K562 (cell line): ENCODE measurements around the gene ZNF319. TPM values are rescaled to one million over a fixed set of nuclear protein-coding genes. Genes with fewer than 3 reads are reported as not detected.

ENCODE experiments used
- ATAC-seq: fragments of 200-7000 bp; cut with Tn5 transposase; 3 replicates; pipeline ENCODE4 v1.9.1; 2020; ENCODE audit warnings: moderate library complexity
- BruUV-seq: library from RNA; stranded (reverse); fragments of 400-500 nt; replicated peaks from 2 replicates; lab custom pipeline; 2021; lab: Mats Ljungman, UMichigan
- CTCF ChIA-PET: fragments of 300-600 bp; formaldehyde crosslinking; extraction: SDS; loops from one replicate; lab custom pipeline; 2021; ENCODE audit warnings: low intra/inter-chr PET ratio; lab: Yijun Ruan, JAX
- POLR2A ChIA-PET: fragments of 300-600, 350-650 bp; sonication (Branson Sonifier 250); formaldehyde crosslinking; extraction: SDS; loops from one replicate; lab custom pipeline; 2021; ENCODE audit warnings: antibody characterized with exemption, inconsistent platforms; lab: Yijun Ruan, JAX
- DNase-seq, 4 experiments: peaks; one replicate each; pipeline versions ENCODE4 v3.0.0 to v3.0.0-alpha.2; 2011 to 2018; ENCODE audit warnings: low spot score in 3 of 4, mixed read lengths in 3 of 4; ENCODE audit errors: extremely low read depth in 1 of 4
- FAIRE-seq: peaks from 2 replicates; lab custom pipeline; 2011; peaks lifted over from hg19 to GRCh38; lab: Jason Lieb, UNC
- H2AFZ ChIP-seq: 2 replicates; pipeline ENCODE4 v1.6.0; 2011; ENCODE audit warnings: low read depth, low read length, control low read depth, inconsistent platforms
- H3K27ac ChIP-seq: fragments of 200-600 bp; 3 replicates; pipeline ENCODE4 v1.8.0; 2011; ENCODE audit warnings: low read depth, mild to moderate bottlenecking, control low read depth, inconsistent platforms, low read length, moderate library complexity, mixed read lengths; ENCODE audit errors: extremely low read depth
- H3K27me3 ChIP-seq, 2 experiments: fragments of 300-600 bp in 1 of 2; 2 replicates in 1 of 2; 3 replicates in 1 of 2; pipeline versions ENCODE4 v1.6.0 to v1.8.0; 2011; ENCODE audit warnings: inconsistent platforms in 2 of 2, low read length in 2 of 2, mild to moderate bottlenecking in 1 of 2, mixed read lengths in 1 of 2, moderate library complexity in 1 of 2; ENCODE audit not compliant: control insufficient read depth in 2 of 2, insufficient read depth in 2 of 2
- H3K36me3 ChIP-seq: fragments of 300-600 bp; 3 replicates; pipeline ENCODE4 v1.8.0; 2011; ENCODE audit warnings: mild to moderate bottlenecking, low read length, inconsistent platforms; ENCODE audit not compliant: control insufficient read depth, insufficient read depth
- H3K4me1 ChIP-seq, 2 experiments: fragments of 200-600 bp in 1 of 2; replicated peaks in 1 of 2; 2 replicates in 1 of 2; 3 replicates in 1 of 2; pipeline versions ENCODE4 v1.5.1 to v1.8.0; 2011; ENCODE audit warnings: inconsistent platforms in 2 of 2, low read length in 2 of 2, mild to moderate bottlenecking in 1 of 2, mixed read lengths in 1 of 2, moderate library complexity in 1 of 2; ENCODE audit not compliant: control insufficient read depth in 2 of 2, insufficient read depth in 2 of 2
- H3K4me2 ChIP-seq: 2 replicates; pipeline ENCODE4 v1.6.1; 2011; ENCODE audit warnings: low read length, control low read depth, inconsistent platforms, mixed read lengths; ENCODE audit not compliant: insufficient read depth
- H3K4me3 ChIP-seq: fragments of 200-600 bp; sonication (generic), shearing (Covaris generic); 2 replicates; pipeline ENCODE4 v1.5.1; 2016; ENCODE audit warnings: control low read depth, inconsistent platforms
- H3K79me2 ChIP-seq: fragments of 200-600 bp; 3 replicates; pipeline ENCODE4 v1.8.0; 2011; ENCODE audit warnings: low read length, inconsistent platforms; ENCODE audit not compliant: control insufficient read depth, insufficient read depth
- H3K9ac ChIP-seq, 2 experiments: 2 replicates each; pipeline versions ENCODE4 v1.6.0 to v1.6.1; 2011; ENCODE audit warnings: low read depth in 2 of 2, low read length in 2 of 2, control low read depth in 1 of 2, inconsistent platforms in 1 of 2, mild to moderate bottlenecking in 1 of 2, mixed read lengths in 1 of 2; ENCODE audit not compliant: insufficient read depth in 1 of 2
- H3K9me1 ChIP-seq: one replicate; pipeline ENCODE4 v1.6.0; 2011; ENCODE audit warnings: inconsistent platforms, mild to moderate bottlenecking, low read length, moderate library complexity; ENCODE audit not compliant: control insufficient read depth, insufficient read depth
- H3K9me3 ChIP-seq: replicated peaks from 2 replicates; pipeline ENCODE4 v1.5.1; 2011; ENCODE audit warnings: low read depth, low read length, inconsistent platforms; ENCODE audit not compliant: control insufficient read depth, insufficient read depth
- H4K20me1 ChIP-seq: replicated peaks from 2 replicates; pipeline ENCODE4 v1.6.1; 2011; ENCODE audit warnings: low read length, inconsistent platforms, mixed read lengths; ENCODE audit not compliant: control insufficient read depth, insufficient read depth
- ATF6 ChIP-seq: sonication (generic); formaldehyde crosslinking; IDR thresholded peaks from 2 replicates; pipeline ENCODE4 v1.4.0; 2020; ENCODE audit warnings: mild to moderate bottlenecking, missing genetic modification reagents
- EHMT2 ChIP-seq: fragments of 450-650 bp; IDR thresholded peaks from 2 replicates; pipeline ENCODE4 v1.6.1; 2018; ENCODE audit warnings: antibody characterized with exemption
- HDAC6 ChIP-seq: IDR thresholded peaks from 2 replicates; pipeline ENCODE4 v1.6.1; 2012; ENCODE audit warnings: low read depth, mild to moderate bottlenecking, control low read depth, inconsistent platforms, low read length, moderate library complexity
- HMG20B ChIP-seq: fragments of 250-450 bp; sonication (Bioruptor Pico); IDR thresholded peaks from 2 replicates; pipeline ENCODE4 v1.5.0; 2021; ENCODE audit warnings: mild to moderate bottlenecking
- SLC30A9 ChIP-seq: fragments of 250-450 bp; sonication (Bioruptor Pico); IDR thresholded peaks from 2 replicates; pipeline ENCODE4 v1.8.0; 2022; ENCODE audit warnings: mild to moderate bottlenecking, moderate library complexity
- ZC3H4 ChIP-seq: sonication (generic); formaldehyde crosslinking; IDR thresholded peaks from 2 replicates; pipeline ENCODE4 v1.9.0; 2021; ENCODE audit warnings: missing genetic modification reagents, borderline replicate concordance
- WGBS: fragments of 100-300 bp; shearing (Covaris generic); methylation state at CpG from one replicate; pipeline ENCODE4 v1.1.6; 2016; ENCODE audit warnings: low coverage, mixed read lengths; ENCODE audit not compliant: insufficient coverage; ENCODE audit errors: missing lambda C conversion rate; 5-methylcytosine and 5-hydroxymethylcytosine counted together
- in situ Hi-C: fragments of 300-500 bp; cut with MboI; formaldehyde crosslinking; loops from 4 replicates; pipeline ENCODE4 v1.15.0; 2018; ENCODE audit warnings: inconsistent platforms, mixed read lengths
- intact Hi-C: fragments of 100-400 bp; cut with micrococcal nuclease; formaldehyde crosslinking; loops from 2 replicates; pipeline ENCODE4 v1.14.2; 2022
- polyA plus RNA-seq, 8 experiments: library from polyadenylated mRNA; depleted of rRNA in 4 of 8; stranded (reverse) in 5 of 8; unstranded in 3 of 8; fragments of >200 nt; fragmentation: Nextera tagmentation in 2 of 8; fragmentation: Illumina TruSeq in 1 of 8; extraction: Ambion mirVana in 2 of 8; extraction: Trizol in 1 of 8; gene quantifications; 2 replicates each; pipeline versions ENCODE4 v1.2.1 to v1.2.3, GENCODE V29; 2011 to 2014; ENCODE audit warnings: inconsistent platforms in 1 of 8, missing spikeins in 1 of 8
- total RNA-seq, 7 experiments: library from RNA; depleted of rRNA in 6 of 7; stranded (reverse); fragments of >200 nt in 6 of 7; fragmentation: Illumina TruSeq in 2 of 7; extraction: Trizol in 2 of 7; gene quantifications; 2 replicates each; pipeline versions ENCODE4 v1.2.1 to v1.2.3, GENCODE V29; 2011 to 2021; ENCODE audit warnings: low replicate concordance in 1 of 7
- TF ChIP-seq, protein P1 (sequence below): fragments of 450-650 bp; IDR thresholded peaks from 2 replicates; pipeline ENCODE4 v1.6.1; 2016; ENCODE audit warnings: mild to moderate bottlenecking, moderate library complexity

The ZNF319 gene
- total and polyA plus RNA-seq, 9 of the 15 experiments (the other 6 are each of a cell fraction or from before 2014, with no cell fraction given) = 0.20 to 5.7 (median 1.4) TPM

GRCh38 chr16:57987441-57988177 is 12.9 kb downstream of the ZNF319 start:
- no peaks in the 10 kb centered on the region for H3K36me3 ChIP-seq
- no peak overlapping the region for H3K27ac ChIP-seq
- peaks cover 6 to 21% of the 10 kb centered on the region in 2 experiments; a peak in 4 of 5 replicates for H3K4me1 ChIP-seq
- no peak overlapping the region for H3K4me3 ChIP-seq
- intact Hi-C loops = no loop called here
- 79% methylated on average over 8 of the region's 8 CpGs for WGBS
- FAIRE-seq = no peak
- in situ Hi-C loops = no loop called here
- H3K9ac ChIP-seq = peak overlapping the region in 1 of 2 experiments; percentile 64; a peak in 2 of 4 replicates
- H3K27me3 ChIP-seq = no peaks in the 10 kb centered on the region
- ChIA-PET CTCF (no interaction called here), POLR2A (no interaction called here)
- no TSS peak for BruUV-seq
- H3K9me1 ChIP-seq = no peaks in the 10 kb centered on the region
- no peak overlapping the region for H2AFZ ChIP-seq
- H3K79me2 ChIP-seq = no peaks in the 10 kb centered on the region
- DNase-seq = no peak
- ATAC-seq = no peak
- no peak overlapping the region for H3K4me2 ChIP-seq
- no peaks in the 10 kb centered on the region for H3K9me3 ChIP-seq
- H4K20me1 ChIP-seq = no peaks in the 10 kb centered on the region
- no peak for TF ChIP-seq ATF6 (CRISPR knock-in tag)
- TF ChIP-seq HDAC6 = no peak
- no peak for TF ChIP-seq HMG20B (CRISPR knock-in tag)
- no peak for TF ChIP-seq EHMT2
- no peak for TF ChIP-seq ZC3H4 (CRISPR knock-in tag)
- TF ChIP-seq SLC30A9 = no peak
- TF ChIP-seq, protein P1, sequence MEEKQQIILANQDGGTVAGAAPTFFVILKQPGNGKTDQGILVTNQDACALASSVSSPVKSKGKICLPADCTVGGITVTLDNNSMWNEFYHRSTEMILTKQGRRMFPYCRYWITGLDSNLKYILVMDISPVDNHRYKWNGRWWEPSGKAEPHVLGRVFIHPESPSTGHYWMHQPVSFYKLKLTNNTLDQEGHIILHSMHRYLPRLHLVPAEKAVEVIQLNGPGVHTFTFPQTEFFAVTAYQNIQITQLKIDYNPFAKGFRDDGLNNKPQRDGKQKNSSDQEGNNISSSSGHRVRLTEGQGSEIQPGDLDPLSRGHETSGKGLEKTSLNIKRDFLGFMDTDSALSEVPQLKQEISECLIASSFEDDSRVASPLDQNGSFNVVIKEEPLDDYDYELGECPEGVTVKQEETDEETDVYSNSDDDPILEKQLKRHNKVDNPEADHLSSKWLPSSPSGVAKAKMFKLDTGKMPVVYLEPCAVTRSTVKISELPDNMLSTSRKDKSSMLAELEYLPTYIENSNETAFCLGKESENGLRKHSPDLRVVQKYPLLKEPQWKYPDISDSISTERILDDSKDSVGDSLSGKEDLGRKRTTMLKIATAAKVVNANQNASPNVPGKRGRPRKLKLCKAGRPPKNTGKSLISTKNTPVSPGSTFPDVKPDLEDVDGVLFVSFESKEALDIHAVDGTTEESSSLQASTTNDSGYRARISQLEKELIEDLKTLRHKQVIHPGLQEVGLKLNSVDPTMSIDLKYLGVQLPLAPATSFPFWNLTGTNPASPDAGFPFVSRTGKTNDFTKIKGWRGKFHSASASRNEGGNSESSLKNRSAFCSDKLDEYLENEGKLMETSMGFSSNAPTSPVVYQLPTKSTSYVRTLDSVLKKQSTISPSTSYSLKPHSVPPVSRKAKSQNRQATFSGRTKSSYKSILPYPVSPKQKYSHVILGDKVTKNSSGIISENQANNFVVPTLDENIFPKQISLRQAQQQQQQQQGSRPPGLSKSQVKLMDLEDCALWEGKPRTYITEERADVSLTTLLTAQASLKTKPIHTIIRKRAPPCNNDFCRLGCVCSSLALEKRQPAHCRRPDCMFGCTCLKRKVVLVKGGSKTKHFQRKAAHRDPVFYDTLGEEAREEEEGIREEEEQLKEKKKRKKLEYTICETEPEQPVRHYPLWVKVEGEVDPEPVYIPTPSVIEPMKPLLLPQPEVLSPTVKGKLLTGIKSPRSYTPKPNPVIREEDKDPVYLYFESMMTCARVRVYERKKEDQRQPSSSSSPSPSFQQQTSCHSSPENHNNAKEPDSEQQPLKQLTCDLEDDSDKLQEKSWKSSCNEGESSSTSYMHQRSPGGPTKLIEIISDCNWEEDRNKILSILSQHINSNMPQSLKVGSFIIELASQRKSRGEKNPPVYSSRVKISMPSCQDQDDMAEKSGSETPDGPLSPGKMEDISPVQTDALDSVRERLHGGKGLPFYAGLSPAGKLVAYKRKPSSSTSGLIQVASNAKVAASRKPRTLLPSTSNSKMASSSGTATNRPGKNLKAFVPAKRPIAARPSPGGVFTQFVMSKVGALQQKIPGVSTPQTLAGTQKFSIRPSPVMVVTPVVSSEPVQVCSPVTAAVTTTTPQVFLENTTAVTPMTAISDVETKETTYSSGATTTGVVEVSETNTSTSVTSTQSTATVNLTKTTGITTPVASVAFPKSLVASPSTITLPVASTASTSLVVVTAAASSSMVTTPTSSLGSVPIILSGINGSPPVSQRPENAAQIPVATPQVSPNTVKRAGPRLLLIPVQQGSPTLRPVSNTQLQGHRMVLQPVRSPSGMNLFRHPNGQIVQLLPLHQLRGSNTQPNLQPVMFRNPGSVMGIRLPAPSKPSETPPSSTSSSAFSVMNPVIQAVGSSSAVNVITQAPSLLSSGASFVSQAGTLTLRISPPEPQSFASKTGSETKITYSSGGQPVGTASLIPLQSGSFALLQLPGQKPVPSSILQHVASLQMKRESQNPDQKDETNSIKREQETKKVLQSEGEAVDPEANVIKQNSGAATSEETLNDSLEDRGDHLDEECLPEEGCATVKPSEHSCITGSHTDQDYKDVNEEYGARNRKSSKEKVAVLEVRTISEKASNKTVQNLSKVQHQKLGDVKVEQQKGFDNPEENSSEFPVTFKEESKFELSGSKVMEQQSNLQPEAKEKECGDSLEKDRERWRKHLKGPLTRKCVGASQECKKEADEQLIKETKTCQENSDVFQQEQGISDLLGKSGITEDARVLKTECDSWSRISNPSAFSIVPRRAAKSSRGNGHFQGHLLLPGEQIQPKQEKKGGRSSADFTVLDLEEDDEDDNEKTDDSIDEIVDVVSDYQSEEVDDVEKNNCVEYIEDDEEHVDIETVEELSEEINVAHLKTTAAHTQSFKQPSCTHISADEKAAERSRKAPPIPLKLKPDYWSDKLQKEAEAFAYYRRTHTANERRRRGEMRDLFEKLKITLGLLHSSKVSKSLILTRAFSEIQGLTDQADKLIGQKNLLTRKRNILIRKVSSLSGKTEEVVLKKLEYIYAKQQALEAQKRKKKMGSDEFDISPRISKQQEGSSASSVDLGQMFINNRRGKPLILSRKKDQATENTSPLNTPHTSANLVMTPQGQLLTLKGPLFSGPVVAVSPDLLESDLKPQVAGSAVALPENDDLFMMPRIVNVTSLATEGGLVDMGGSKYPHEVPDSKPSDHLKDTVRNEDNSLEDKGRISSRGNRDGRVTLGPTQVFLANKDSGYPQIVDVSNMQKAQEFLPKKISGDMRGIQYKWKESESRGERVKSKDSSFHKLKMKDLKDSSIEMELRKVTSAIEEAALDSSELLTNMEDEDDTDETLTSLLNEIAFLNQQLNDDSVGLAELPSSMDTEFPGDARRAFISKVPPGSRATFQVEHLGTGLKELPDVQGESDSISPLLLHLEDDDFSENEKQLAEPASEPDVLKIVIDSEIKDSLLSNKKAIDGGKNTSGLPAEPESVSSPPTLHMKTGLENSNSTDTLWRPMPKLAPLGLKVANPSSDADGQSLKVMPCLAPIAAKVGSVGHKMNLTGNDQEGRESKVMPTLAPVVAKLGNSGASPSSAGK = no peak
